Heart left ventricle (tissue), 13 donors: ENCODE data around the gene CEBPA.

ENCODE experiments used
- CTCF ChIP-seq, 12 donors: fragments of 200-600 bp; sonication (generic) in 4 of 12; IDR thresholded peaks; one replicate each; pipeline versions ENCODE4 v1.5.0 to v1.8.0; 2018 to 2022; ENCODE audit warnings: antibody characterized with exemption in 12 of 12, mild to moderate bottlenecking in 5 of 12
- POLR2A ChIP-seq, 2 donors: fragments of 450-650 bp; IDR thresholded peaks; one replicate each; pipeline ENCODE4 v1.6.1; 2017; ENCODE audit warnings: antibody characterized with exemption in 2 of 2, mild to moderate bottlenecking in 2 of 2, moderate library complexity in 2 of 2
- donor health status: ischemic (EF 13 %, LVEDD 7.1; RV severe dilation, severe dysfunction).
- donor health status: DM: no; HTN: yes; CAD: no.
- donor health status: DM: no; HTN: no; CAD: no.
- donor health status: ischemic (EF 25% LVEDD 6.9; RV normal size, moderate dysfunction).
- donor health status: ischemic (EF 25% LVEDD 5.7; RV mildly dilated, moderate dysfunction).
- donor health status: ischemic (EF 35%, LVEDD 5.7; RV mildly dilated, moderate dysfunction).
- donor health status: nonischemic (EF 11% LVEDD 7.7; RV severe dilation, severe dysfunction).
- donor health status: DM: yes; HTN: yes; CAD: no.
- donor health status: PGD.
- donor health status: ischemic (EF 29% LVEDD 5.4; RV normal size, mild dysfunction).
- donor health status: nonischemic (EF 23%, LVEDD 6.1; RV moderate dilation, normal function).

GRCh38 chr19:33287927-33288326, 14.4 kb downstream of the CEBPA start:
- TF ChIP-seq CTCF (IDR thresholded peaks at IDR 0.05) = no peak
- TF ChIP-seq POLR2A (IDR thresholded peaks at IDR 0.05) = no peak
